ENCODE results near the gene GSG1L. TPM values are rescaled to one million over a fixed set of nuclear protein-coding genes. Genes with fewer than 3 reads are reported as not detected.

Gene GSG1L
- total RNA-seq, 4 donors from 2014 or later = not detected

GRCh38 chr16:28090646-28091377, 27.3 kb upstream of the GSG1L start:
- Histone ChIP-seq H3K27me3 (no peaks in the 10 kb centered on the region), H3K36me3 (no peaks in the 10 kb centered on the region), H3K4me3 (no peak overlapping the region), H3K27ac (no peak overlapping the region), H3K9me3 (no peaks in the 10 kb centered on the region), H3K4me1 (no peaks in the 10 kb centered on the region)
- TF ChIP-seq, protein P1, sequence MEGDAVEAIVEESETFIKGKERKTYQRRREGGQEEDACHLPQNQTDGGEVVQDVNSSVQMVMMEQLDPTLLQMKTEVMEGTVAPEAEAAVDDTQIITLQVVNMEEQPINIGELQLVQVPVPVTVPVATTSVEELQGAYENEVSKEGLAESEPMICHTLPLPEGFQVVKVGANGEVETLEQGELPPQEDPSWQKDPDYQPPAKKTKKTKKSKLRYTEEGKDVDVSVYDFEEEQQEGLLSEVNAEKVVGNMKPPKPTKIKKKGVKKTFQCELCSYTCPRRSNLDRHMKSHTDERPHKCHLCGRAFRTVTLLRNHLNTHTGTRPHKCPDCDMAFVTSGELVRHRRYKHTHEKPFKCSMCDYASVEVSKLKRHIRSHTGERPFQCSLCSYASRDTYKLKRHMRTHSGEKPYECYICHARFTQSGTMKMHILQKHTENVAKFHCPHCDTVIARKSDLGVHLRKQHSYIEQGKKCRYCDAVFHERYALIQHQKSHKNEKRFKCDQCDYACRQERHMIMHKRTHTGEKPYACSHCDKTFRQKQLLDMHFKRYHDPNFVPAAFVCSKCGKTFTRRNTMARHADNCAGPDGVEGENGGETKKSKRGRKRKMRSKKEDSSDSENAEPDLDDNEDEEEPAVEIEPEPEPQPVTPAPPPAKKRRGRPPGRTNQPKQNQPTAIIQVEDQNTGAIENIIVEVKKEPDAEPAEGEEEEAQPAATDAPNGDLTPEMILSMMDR (IDR thresholded peaks at IDR 0.05) = no peak
- no peak for TF ChIP-seq POLR2A (IDR thresholded peaks at IDR 0.05)
- no peak for DNase-seq

- no peaks in the 10 kb centered on the region for H3K4me1 ChIP-seq
- no peak for DNase-seq
- H3K27me3 ChIP-seq = no peaks in the 10 kb centered on the region
- no peak overlapping the region for H3K4me3 ChIP-seq
- no peak overlapping the region for H3K27ac ChIP-seq
- H3K9me3 ChIP-seq = no peaks in the 10 kb centered on the region
- TF ChIP-seq, protein P1 (IDR thresholded peaks at IDR 0.05) = no peak
- TF ChIP-seq POLR2A (IDR thresholded peaks at IDR 0.05) = no peak
- H3K36me3 ChIP-seq = no peaks in the 10 kb centered on the region
Measured at GRCh38 chr16:28089992-28090365, 26.5 kb upstream of the GSG1L start.

- Histone ChIP-seq H3K27me3 (no peaks in the 10 kb centered on the region), H3K4me1 (no peaks in the 10 kb centered on the region), H3K27ac (no peak overlapping the region), H3K4me3 (no peak overlapping the region), H3K36me3 (no peaks in the 10 kb centered on the region), H3K9me3 (no peaks in the 10 kb centered on the region)
- TF ChIP-seq POLR2A (IDR thresholded peaks at IDR 0.05) = no peak
- TF ChIP-seq, protein P1 (IDR thresholded peaks at IDR 0.05) = no peak
- DNase-seq = no peak
Measured at GRCh38 chr16:28089205-28089991, 25.9 kb upstream of the GSG1L start.

DNA sequence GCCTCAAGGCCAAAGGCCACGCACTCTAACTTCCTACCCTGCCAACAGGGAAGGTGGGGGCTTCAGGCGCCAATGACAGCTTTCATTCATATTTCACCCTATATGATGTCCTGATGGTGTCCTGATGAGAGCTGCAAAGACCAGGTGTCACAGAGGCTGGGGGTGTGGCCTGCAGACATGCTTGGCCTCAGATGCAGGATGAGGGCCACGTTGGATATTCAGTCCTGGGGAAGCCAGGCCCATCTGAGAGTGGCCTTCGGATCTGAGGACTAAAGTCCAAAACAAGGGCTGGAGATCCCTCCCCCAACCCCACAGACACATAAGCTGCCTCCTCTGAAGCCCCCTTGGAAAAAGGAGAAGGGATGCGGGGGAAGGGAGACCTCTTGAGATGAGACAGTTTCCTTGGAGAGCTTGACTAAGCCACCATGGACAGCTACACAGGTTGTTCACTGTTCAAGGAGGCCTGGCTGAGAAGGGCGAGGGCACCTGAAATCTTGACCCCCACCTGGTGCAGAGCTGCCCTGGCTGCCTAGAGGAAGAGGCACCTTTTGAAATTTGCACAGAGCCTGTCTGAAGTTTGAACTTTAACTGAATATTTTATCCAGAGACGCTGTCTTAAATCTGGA, 24.3 kb upstream of the GSG1L start:
- Histone ChIP-seq H3K36me3 (no peaks in the 10 kb centered on the region), H3K27me3 (no peaks in the 10 kb centered on the region), H3K27ac (no peak overlapping the region), H3K4me1 (no peaks in the 10 kb centered on the region), H3K9me3 (no peaks in the 10 kb centered on the region), H3K4me3 (no peak overlapping the region)
- DNase-seq = no peak
- no peak for TF ChIP-seq POLR2A (IDR thresholded peaks at IDR 0.05)
- TF ChIP-seq, protein P1 (IDR thresholded peaks at IDR 0.05) = no peak

DNA sequence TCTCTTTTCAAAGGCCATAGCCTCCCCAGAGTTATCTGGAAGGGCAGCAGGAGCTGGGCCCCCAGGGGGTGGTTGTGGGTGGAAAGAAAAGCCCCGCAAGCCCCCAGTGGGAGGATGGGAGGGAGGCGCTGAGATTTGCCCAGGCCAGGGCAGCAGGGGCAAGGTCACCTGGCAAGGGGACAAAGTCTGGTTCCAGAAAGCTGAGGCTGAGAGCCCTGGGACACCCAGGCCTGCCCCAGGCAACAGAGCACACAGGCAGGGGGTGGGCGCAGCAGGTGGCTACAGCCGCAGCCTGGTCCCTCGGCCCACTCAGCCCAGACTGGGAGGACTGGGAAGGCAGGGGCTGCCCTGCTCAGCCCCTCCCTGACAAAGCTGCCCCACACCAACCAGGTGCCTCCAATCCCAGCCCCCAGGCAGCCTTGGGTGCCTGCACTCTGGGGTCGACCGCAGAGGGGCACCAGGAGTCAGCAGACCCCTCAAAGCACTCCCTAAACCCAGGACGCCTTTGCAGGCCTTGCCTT, 23.7 kb upstream of the GSG1L start:
- Histone ChIP-seq H3K4me3 (no peak overlapping the region), H3K36me3 (no peaks in the 10 kb centered on the region), H3K4me1 (no peaks in the 10 kb centered on the region), H3K27ac (no peak overlapping the region), H3K9me3 (no peaks in the 10 kb centered on the region), H3K27me3 (no peaks in the 10 kb centered on the region)
- no peak for DNase-seq
- TF ChIP-seq POLR2A (IDR thresholded peaks at IDR 0.05) = no peak
- TF ChIP-seq, protein P1 (IDR thresholded peaks at IDR 0.05) = no peak
